HG03159 (cell line): ENCODE data around the gene IRF2.

Experiments
- ATAC-seq: cut with Tn5 transposase; IDR thresholded peaks from one replicate; pipeline ENCODE4 v1.9.1; 2021; ENCODE audit warnings: mild to moderate bottlenecking, moderate library complexity; ENCODE audit not compliant: unreplicated experiment

The IRF2 gene

GRCh38 chr4:184451726-184452125 is 22.6 kb downstream of the IRF2 start:
- ATAC-seq, result no peak

DNA sequence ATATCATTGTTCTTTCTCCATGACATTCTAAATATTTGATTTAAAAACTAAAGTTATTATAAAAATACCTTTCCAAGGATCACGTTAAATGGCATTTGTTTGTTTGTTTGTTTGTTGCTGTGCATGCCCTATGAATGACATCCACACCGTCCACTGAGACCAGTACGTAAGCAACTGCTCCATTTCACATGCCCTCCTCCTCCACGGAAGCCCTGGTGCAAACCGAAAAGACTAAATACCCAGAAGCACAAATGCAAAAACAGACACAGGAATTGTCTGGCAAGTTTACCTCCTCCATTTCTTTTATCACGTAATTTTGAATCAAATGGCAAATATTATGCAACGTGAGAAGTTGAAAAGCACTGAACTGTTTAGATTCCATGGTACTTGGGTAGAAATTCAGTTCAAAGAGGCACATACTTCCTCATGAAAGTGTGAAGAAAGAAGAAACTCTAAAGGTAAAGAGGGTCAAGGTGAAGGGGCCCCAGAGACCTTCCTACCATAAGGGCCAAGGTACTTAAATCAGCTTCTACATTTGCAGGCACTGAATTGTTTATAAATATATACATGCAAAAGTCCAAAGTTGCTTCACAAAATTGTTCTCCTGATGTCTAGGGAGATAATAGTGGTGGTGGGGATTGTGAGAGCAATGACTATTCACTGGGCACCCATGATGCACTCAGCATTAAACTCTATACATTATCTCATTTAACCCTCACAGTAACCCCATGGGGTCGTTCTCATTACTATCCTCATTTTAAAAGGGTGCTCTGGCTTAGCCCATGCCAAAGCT is 23.4 kb downstream of the IRF2 start:
- ATAC-seq, result no peak

GRCh38 chr4:184450045-184450444 is 24.3 kb downstream of the IRF2 start:
- ATAC-seq, result no peak

GRCh38 chr4:184448821-184449220 is 25.5 kb downstream of the IRF2 start:
- ATAC-seq, result no peak

DNA sequence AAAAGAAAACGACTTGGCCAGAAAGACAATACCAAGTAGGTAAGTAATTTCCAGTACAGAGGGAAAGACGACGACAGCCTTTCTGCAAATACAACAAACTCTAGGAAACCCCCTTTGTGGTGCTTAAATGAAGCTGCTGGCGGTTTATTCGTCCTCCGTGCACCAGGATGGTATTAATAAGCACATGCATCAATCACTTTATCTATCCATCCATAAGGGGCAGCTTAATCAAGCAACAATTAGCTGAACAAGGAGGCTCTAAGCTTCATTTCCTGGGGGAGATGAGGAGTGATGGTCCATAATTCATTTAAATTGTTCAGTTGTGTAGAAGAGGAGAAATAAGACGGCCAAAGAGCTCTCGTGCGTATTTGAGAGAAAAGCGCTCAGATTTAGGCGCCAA is 26.2 kb downstream of the IRF2 start:
- ATAC-seq, result no peak

DNA sequence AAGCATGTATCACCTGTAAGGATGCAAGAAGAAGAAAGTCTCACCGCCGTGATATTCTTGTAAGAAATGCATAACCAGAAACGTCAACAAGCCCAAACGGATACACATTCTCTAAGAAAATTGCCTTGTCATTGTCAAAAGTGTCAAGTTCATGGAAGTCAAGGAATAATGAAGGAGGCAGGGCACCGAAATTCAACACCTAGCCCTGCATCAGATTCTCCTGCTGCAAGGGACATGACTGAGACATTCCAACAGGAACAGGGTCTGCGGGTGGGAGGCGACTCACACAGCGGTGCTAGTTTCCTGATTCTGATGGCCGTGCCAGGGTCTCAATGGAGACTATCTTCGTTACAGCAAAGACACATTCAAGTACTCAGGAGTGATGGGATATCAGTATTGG is 26.7 kb downstream of the IRF2 start:
- ATAC-seq, result no peak

DNA sequence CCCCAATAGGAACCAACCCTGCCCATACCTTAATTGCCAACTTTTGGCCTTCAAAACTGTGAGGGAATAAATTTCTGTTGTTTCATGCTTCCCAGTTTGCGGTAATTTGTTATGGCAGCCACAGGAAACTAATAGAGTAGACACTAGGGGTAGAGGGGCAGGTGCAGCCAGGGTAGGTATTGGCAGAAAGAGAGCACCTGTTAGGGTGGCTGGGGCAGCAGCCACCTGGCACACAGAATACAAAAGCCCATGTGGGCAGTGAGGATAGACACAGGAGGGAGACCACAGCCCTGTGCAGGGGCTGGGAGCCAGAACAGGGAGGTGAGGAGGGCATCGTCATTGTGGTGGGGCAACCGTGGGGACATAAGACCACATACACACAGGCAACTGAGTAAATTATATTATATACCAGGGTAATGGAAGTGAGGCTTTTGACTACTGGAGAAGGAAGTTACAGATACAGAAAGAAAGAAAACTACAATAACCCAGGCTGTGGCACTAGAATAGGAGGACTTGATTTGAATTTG is 28.2 kb downstream of the IRF2 start:
- ATAC-seq, result no peak

DNA sequence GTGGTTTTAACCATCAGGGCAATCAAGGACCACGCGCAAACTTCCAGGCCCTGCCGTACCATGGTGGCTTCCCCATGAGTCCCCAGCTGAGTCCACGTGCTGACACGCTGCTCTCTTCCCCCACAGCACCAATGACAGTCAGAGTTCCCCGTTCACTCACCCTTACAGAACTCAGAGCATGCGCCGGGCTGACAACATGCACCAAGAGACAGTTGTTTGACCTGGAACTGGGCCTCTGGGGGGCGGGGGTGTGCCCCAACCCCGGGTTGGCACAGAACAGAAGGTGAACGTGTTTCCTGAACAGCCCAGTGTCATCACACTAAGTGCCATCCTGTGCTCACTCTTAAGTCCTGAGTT is 29.4 kb downstream of the IRF2 start:
- peak; percentile 60 for ATAC-seq

DNA sequence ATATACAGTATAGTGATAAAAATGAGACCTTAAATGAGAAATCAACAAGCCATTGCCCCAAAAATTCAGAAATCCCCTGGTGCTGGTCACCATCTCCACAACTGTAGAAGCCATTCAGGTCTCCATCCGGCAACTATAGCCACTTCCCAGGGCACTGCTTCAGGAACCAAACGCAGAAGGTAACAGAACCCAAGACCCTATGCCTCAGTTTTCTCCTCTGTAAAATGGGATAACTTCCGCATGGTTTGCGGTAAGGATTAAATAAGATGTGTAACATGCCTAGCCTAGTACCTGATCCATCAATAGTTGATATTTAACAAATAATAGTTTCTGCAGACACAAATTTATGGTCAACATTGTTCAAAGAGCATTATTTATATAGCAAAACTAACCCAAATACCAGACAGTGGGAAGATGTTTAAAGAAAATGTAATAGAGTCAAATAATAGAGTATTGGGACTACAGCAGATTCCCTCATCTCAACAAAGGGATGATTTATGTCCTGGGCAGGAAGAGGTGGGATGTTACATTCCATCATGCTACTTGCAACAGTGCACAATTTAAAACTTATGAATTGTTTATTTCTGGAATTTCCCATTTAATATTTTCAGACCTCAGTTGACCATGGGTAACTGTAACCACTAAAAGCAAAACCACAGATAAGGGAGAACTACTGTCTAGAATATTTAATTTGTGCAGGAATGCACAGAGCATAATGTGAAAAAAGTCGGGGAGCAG is 30.0 kb downstream of the IRF2 start:
- no peak for ATAC-seq

GRCh38 chr4:184443318-184443717 is 31.0 kb downstream of the IRF2 start:
- ATAC-seq, result no peak

GRCh38 chr4:184442314-184442635 is 32.1 kb downstream of the IRF2 start:
- no peak for ATAC-seq

DNA sequence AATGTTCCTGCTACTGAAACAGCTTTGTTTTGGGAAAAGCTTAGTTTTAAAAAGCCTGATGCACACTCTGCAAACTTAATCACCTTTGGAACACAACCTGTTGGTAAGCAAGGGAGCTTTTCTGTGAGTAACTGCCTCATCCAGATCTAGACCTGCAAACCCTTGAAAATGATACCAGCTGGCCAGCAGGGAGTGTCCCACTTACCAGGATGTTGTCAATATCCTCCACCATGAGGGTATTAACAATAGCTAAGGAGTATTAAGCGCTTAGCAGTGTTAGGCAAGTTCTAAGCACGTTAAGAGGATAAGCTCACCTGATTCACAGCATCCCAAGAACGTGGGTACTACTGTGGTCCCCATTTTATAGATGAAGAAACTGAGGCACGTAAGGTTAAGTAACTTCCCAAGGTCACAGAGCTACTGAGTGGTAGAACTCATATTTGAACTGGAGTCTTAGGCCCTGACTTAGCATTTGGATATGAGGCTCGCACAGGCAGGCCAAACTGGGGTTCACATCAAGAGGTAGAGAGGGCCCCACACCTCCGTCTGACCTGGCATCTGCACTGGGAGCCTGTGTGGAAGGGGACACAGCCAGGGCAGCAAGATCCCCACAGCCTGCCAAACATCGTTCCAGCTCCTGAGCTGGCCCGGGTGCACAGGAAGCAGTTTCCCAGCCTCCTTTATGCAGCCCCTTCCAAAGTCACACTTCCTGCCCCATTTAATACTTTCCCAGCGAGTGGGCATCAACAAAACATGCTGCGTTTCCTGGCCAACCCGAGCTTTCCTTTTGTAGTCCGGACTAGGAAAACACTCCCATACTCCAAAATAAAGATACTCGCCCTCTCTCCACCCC is 32.7 kb downstream of the IRF2 start:
- no peak for ATAC-seq

- ATAC-seq, result no peak
Measured at GRCh38 chr4:184440595-184441358, 33.6 kb downstream of the IRF2 start.

GRCh38 chr4:184439856-184440594 is 34.3 kb downstream of the IRF2 start:
- ATAC-seq, result no peak

- no peak for ATAC-seq
Measured at GRCh38 chr4:184439386-184439785, 35.0 kb downstream of the IRF2 start.

DNA sequence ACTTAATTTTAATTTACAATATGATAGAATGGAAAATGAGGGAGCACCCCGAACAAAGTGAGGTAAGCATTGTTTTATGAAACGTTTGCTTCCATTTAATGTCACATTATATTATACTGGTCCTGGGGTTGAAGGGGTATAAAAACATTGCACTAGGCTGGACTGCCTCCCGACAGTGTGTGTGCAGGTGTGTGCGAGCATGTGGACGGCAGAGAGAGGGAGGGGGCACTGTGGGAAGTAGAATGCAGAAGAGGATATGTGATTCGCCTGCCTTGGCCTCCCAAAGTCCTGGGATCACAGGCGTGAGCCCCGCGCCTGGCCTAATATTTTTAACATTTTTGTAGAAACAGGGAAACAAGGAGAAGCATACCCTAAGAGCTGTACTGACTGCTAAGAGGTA is 36.0 kb downstream of the IRF2 start:
- ATAC-seq, result no peak

DNA sequence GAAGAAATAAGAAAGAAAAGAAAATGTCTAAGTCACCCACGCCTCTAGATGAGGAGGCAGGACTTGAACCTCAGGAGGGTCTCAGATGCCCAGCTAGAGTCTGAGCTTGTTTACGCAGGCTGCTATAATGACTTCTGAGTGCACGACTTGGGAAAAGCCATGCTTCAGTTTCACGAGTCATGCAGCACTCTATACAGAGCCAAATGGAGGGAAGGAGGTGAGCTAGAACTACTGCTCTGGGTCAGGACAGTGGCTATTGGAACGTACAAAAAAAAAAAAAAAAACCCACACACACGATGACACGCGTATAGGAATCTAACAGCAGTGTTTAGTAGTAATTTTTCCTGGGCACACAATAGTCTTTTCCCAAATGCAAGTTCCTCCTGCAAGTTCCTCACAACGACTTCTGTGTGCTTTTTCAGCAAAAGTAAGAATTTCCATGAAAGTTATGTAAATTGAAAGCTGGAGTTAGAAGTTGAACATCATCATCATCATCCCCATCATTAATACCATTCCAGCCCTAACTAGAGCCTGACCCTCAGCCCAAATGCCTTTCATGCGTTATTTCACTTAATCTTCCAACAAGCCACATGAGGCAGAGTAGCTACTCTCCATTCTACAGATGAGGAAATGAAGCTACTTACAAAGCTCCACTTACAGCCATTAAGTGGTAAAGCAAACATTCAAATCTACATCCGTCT is 36.6 kb downstream of the IRF2 start:
- ATAC-seq, result no peak

GRCh38 chr4:184434501-184435066 is 39.8 kb downstream of the IRF2 start:
- no peak for ATAC-seq

DNA sequence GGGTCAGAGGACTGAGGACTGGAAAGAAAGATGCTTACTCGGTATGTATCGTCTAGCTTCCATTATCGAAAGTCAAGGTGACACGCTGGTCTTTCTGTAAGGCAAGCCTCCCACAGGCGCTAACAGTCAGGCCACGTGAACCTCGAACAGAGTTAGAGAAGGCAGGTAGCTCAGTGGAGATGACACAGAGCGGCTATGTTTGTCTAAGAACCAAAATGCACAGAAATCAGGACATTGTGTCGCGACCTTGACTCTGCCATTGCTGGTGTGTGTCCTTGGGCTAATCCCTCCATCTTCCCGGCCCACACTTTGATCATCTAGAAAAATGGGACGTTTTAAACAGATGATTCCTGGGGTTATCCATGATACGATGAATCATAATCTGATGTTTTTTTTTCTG is 40.3 kb downstream of the IRF2 start:
- ATAC-seq, result no peak
